CD4-positive, alpha-beta T cell treated with Interleukin-4 for 1 hour (primary cell): ENCODE measurements around the gene ARFGAP3.
"Not testable (repeated sequence)": the region's sequence is repeated elsewhere in the genome, so short reads cannot be mapped to it uniquely, and the experiment has no call there.

ENCODE experiments used
- DNase-seq, 2 donors: peaks; one replicate each; pipeline ENCODE4 v3.0.0-alpha.2; 2020 to 2022

Gene ARFGAP3

DNA sequence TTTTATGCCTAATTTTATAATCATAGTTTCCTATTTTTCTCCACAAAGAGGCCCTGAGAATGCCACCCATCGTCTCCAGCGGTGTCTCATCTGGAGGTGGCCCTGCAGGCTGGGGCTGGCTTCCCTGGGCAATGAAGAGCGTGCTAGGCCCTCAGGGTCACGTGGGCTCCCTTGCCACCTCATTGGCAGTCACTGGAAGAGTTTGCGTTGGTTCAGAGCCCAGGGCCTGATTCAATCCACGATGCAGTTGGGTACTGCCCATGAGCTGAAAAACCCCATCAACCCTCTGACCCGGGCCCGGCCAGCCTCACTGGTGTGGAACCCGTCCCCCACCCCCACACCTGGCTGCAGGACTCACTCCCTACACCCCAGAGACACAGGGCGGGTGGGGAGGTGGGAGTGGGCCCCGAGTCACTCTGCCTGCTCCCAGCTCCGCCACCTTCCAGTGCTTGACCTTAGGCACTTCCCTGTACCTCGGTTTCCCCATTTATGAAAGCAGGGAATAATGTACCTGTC lies 93.0 kb downstream of the ARFGAP3 start:
- DNase-seq: no peak

DNA sequence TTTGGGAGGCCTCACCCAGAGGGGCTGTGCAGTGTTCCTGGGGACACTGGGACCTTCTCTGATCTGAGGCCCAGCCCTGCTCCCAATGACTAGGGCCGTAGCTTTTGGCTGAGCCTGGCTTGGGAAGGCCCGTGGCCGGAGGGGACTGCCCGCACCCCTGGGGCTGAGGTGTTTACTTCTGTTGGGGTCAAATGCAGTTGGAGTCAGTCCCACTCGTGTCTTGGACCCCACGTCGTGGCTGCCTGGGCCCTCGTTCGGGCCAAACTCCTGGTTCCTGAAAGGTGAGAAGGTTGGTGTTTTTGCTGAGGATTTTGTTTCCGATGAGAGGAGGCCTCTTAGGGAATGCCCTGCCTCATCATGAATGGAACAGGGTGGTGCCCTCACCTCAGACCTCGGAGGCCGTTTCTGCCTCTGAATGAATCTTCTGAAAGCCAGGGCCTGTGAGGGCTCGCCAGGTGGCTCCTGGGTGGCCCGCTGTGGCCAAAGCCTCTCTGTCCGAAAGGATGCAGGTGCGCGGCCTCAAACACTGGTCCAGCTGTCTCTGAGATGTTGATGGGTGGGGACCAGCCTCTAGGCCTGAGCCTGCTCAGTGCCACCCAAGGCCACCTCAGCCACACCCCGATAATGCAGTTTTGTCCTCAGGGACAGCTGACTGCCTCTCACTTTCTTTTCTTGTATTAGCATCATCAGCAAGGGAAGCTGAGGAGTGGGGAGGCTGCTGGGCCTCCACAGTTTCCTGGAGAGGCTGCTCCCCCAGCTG lies 96.1 kb downstream of the ARFGAP3 start:
- no peak for DNase-seq

DNA sequence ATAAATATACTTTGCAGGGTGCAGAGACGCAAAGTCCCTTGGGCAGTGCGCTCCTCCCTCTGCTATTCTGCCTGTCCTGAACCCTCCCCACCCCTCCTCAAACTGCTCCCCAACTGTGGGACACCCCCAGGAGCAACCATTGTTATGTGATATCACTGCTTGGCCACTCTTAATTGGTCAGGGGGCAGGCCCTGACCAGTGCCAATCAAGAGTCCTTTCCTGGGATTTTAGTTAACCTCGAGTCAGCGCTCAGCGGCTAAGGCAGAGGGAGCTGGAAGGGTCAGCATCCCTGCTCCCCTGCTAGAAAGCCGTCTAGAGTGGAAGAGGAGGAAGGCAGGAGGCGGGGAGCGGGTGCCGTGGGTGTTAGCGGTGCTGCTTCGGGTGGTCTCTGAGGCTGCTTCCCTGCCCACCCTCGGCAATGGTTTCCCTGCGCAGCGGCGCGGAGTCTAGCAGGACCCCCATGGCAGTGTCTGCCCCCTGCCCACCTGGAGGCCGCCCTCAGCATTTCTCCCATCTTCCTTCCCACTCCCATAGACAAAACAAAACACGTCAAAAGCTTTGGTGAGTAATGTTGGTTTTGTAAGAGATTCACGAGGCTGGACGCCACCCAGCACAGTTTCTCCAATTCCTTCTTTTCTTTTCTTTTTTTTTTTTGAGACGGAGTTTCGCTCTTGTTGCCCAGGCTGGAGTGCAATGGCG lies 98.0 kb downstream of the ARFGAP3 start:
- DNase-seq: no peak

DNA sequence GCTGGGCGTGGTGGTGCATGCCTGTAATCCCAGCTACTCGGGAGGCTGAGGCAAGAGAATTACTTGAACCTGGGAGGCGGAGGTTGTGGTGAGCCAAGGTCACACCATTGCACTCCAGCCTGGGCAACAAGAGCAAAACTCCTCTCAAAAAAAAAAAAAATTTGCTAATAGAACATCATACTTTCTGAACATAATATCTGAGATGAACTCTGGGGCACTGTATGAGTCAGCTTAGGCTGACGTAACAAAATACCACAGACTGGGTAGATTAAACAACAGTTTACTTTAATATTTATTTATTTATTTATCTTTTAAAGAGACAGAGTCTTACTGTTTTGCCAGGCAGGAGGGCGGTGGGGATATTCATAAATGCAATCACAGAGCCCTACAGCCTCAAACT lies 101.5 kb downstream of the ARFGAP3 start:
- DNase-seq: not testable (repeated sequence)

DNA sequence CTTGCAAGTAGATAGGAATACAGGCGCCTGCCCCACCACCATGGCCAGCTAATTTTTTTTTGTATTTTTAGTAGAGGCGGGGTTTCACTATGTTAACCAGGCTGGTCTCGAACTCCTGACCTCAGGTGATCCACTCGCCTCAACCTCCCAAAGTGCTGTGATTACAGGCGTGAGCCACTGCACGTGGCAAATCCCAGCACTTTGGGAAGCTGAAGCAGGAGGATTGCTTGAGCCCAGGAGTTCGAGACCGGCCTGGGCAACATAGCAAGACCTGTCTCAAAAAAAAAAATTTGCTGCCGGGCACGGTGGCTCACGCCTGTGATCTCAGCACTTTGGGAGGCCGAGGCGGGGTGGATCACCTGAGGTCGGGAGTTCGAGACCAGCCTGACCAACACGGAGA lies 102.0 kb downstream of the ARFGAP3 start:
- DNase-seq: not testable (repeated sequence)

DNA sequence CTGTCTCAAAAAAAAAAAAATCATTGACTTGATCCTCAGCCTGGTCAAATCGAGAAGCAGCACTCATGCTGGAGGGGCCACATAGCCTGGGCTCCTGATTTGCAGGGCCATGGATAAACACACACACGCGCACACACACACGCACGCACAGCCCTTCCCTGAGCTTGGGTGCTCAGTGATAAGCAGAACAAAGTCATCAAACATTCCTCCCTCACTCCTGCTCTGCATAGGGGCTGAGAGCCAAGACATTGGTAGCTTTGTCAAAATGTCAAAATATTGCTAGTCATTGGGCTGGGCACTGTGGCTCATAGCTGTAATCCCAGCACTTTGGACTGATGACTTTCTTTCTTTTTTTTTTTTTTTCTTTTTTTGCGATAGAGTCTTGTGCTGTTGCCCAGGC lies 102.4 kb downstream of the ARFGAP3 start:
- no peak for DNase-seq

DNA sequence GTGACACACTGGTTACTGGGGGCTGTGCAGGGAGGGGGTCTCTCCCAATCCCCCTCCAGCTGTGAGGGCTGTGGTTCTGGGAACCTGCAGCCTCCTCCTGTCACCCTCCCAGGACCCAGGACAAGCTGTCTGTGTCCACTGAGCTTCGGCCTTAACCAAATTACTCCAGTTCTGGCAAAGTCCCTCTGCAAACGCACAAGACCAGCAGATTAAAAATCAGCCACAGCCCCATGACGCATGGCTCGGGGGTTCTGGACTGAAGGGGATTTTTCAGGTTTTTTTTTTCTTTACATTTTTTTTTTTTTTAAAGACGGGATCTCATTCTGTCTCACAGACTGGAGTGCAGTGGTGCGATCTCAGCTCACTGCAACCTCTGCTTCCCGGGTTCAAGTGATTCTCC lies 104.2 kb downstream of the ARFGAP3 start:
- DNase-seq: no peak

DNA sequence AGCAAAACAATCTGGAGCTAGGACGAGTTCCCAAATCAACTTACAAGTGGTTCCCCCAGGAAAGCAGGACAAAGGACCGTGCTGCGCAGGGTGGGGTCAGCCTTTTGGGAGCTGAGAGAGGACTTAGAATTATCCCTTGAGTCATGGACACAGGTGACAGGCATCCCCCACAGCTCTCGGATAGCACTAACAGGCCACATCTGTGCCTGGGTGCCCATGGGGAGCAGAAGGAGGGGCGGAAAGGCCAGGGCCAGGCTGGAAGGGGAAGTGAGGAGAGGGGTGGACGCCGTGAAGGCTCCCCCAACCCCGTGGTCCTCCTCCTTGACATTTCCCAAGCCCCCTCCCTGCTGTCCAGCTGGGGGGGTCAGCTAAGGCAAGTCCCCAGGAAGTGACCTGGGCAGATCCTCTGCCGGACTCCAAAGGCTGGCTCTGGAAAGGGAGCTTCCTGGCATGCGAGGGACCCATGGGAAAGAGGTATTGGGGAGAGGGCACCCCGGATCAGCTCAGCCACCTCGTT lies 104.8 kb downstream of the ARFGAP3 start:
- DNase-seq: no peak

DNA sequence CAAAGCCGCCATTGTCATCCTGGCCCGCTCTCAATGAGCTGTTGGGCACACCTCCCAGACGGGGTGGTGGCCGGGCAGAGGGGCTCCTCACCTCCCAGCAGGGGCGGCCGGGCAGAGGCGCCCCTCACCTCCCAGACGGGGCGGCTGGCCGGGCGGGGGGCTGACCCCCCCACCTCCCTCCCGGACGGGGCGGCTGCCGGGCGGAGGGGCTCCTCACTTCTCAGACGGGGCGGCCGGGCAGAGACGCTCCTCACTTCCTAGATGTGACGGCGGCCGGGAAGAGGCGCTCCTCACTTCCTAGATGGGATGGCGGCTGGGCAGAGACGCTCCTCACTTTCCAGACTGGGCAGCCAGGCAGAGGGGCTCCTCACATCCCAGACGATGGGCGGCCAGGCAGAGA lies 106.7 kb downstream of the ARFGAP3 start:
- not testable (repeated sequence) for DNase-seq

DNA sequence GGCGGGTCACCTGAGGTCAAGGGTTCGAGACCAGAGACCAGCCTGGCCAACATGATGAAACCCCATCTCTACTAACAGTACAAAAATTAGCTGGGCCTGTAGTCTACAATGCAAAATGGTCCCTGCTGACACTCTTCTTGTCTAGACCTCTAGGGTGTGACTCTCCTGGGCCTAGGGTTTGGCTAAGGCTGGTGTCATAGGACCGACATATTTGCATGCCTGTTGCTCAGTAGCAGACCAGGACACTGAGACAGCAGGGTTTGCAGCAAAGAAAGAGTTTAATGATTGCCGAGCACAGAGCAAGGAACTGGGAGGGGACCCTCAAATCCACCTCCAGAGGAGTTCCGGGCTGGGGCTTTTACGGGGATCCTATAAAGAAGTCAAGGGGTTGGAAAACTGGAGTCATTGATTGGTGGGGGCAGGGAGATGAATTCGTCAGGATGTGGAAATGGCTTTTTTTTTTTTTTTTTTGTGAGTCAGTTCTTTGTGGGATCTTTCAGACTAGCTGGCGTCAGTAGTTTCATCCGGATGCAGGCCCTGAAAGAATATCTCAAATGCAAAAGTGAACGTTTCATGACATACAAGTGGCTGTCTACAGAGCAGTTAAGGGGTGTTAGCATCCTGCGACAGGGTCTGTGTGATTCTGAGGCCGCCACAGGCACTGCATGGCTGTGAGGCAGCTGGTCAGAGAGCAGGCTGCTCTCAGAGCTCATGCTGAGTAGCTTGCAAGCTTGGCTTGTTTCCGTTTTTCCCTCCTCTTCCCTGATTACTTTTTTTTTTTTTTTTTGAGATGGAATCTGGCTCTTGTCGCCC lies 109.2 kb downstream of the ARFGAP3 start:
- no peak for DNase-seq
